ENCODE data around the gene SEMA6A.

GRCh38 chr5:116573702-116574366 lies 789 bp downstream of the SEMA6A start:
- no peak for TF ChIP-seq CTCF (optimal IDR thresholded peaks at IDR 0.05 in 1 of 3, IDR thresholded peaks at IDR 0.05 in 1 of 3, conservative IDR thresholded peaks at IDR 0.05 in 1 of 3; ENCODE audit: extremely low read depth in 1 of 3, insufficient read depth in 2 of 3, low read length in 3 of 3)
- TF ChIP-seq EZH2 (IDR thresholded peaks at IDR 0.05; ENCODE audit: low read length): peak; percentile 39
